Activated CD4-positive, alpha-beta T cell treated with anti-CD3 and anti-CD28 coated beads for 36 hours (primary cell): ENCODE measurements around the gene RBMS3. TPM values are rescaled to one million over a fixed set of nuclear protein-coding genes. Genes with fewer than 3 reads are reported as not detected.

Source experiments
- ATAC-seq: fragments of 200-7000 bp; cut with Tn5 transposase; one replicate; pipeline ENCODE4 v1.10.0; 2021; ENCODE audit warnings: mild to moderate bottlenecking, moderate library complexity
- CTCF ChIA-PET: fragments of 350-600 bp; sonication (Branson Sonifier 250); formaldehyde crosslinking; loops from one replicate; lab custom pipeline; 2021; ENCODE audit warnings: antibody characterized with exemption; lab: Charles Lee
- POLR2A ChIA-PET: fragments of 350-600 bp; sonication (Branson Sonifier 250); formaldehyde crosslinking; loops from one replicate; lab custom pipeline; 2021; ENCODE audit warnings: antibody characterized with exemption, inconsistent platforms; lab: Charles Lee
- DNase-seq: peaks from one replicate; pipeline ENCODE4 v3.0.0-alpha.2; 2020
- H3K27ac Mint-ChIP-seq: one replicate; pipeline ENCODE4 v1.8.0; 2021; ENCODE audit warnings: mixed read lengths
- H3K27me3 Mint-ChIP-seq: one replicate; pipeline ENCODE4 v1.8.0; 2021; ENCODE audit warnings: mixed read lengths
- H3K36me3 Mint-ChIP-seq: one replicate; pipeline ENCODE4 v1.8.0; 2021; ENCODE audit warnings: low read depth, mixed read lengths
- H3K4me1 Mint-ChIP-seq: one replicate; pipeline ENCODE4 v1.8.0; 2021; ENCODE audit warnings: mixed read lengths
- H3K4me3 Mint-ChIP-seq: one replicate; pipeline ENCODE4 v1.8.0; 2021; ENCODE audit warnings: mild to moderate bottlenecking, moderate library complexity, mixed read lengths
- H3K9me3 Mint-ChIP-seq: one replicate; pipeline ENCODE4 v1.8.0; 2021; ENCODE audit warnings: low read depth, mixed read lengths
- intact Hi-C, 2 experiments: fragments of 100-400 bp; cut with DNase I in 1 of 2; cut with micrococcal nuclease in 1 of 2; formaldehyde crosslinking; loops; one replicate each; pipeline versions ENCODE4 v1.14.2 to v1.15.1; 2022 to 2024; cut with DNase I, micrococcal nuclease
- total RNA-seq, 2 experiments: library from RNA; stranded (reverse); gene quantifications; one replicate each; pipeline ENCODE4 v1.2.3, GENCODE V29; 2021

RBMS3 gene
- total RNA-seq, 2 experiments from 2014 or later, result 1.5 to 2.0 TPM

DNA sequence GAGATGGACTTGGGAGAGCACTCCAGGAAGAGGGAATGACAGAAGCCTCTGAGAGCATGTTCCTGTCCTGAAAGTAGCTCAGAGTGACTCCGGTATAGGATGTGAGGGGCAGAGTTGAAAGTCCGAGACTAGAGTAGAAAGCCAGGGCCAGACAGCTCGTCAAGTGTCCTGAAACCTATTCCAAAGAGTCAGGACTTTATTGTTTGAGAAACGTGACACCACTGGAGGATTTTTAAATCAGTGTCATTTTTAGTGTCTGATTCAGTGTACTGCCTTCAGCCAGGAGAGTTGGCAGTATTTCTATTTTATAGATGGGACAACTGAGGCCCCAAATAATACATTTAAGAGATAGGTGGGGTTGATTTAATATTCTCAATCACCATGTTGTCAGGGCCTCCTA lies 1.6 kb upstream of the RBMS3 start:
- no peak for ATAC-seq
- intact Hi-C loops, result no loop called here
- ChIA-PET POLR2A (no interaction called here), CTCF (interaction anchor here (1.1 kb wide), 1 partner anchor 26 kb away, joined by 3 read pairs; no protein-coding TSS in a partner anchor)
- Mint-ChIP-seq H3K36me3 (no peaks in the 10 kb centered on the region), H3K27ac (no peak overlapping the region), H3K4me3 (no peak overlapping the region), H3K4me1 (peaks cover 31% of the 10 kb centered on the region), H3K27me3 (peaks cover 10% of the 10 kb centered on the region), H3K9me3 (no peaks in the 10 kb centered on the region)
- no peak for DNase-seq

DNA sequence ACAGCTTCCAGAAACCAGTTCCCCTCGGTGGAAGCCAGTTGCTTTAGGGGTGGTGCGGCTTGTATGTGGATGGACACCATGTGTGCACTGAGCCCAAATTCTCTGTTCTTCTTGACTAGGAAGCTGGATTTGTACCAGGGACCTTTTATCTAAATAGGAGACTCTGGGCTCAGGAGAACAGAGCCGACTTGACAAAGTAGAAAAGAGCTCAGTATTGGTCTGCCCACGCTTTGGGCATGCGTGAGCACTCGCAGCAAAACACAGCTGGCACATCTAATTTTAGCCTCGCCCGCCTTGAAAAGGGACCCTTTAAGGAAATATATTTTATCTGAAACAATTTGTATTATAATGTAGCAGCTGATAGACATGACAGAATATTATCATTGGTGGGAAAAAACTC lies 1.1 kb upstream of the RBMS3 start:
- no peak overlapping the region for H3K27ac Mint-ChIP-seq
- no peak for ATAC-seq
- H3K4me3 Mint-ChIP-seq, result no peak overlapping the region
- peaks cover 10% of the 10 kb centered on the region for H3K27me3 Mint-ChIP-seq
- peaks cover 31% of the 10 kb centered on the region for H3K4me1 Mint-ChIP-seq
- no peaks in the 10 kb centered on the region for H3K9me3 Mint-ChIP-seq
- ChIA-PET POLR2A (no interaction called here), CTCF (interaction anchor here (0.5 to 1.1 kb wide), 2 partner anchors 25 to 1173 kb away, joined by 3 read pairs; no protein-coding TSS in a partner anchor)
- intact Hi-C loops, result loop anchor here in 1 of 2 experiments (2.0 to 5.0 kb wide), 3 partner anchors 95 to 439 kb away; no protein-coding TSS in a partner anchor
- no peak for DNase-seq
- no peaks in the 10 kb centered on the region for H3K36me3 Mint-ChIP-seq

GRCh38 chr3:29281094-29281343 lies 148 bp downstream of the RBMS3 start:
- intact Hi-C loops, result loop anchor here in 1 of 2 experiments (2.0 to 5.0 kb wide), 3 partner anchors 96 to 440 kb away; no protein-coding TSS in a partner anchor
- DNase-seq, result no peak
- Mint-ChIP-seq H3K9me3 (no peaks in the 10 kb centered on the region), H3K4me1 (peaks cover 37% of the 10 kb centered on the region), H3K4me3 (peak overlapping the region; percentile 70), H3K36me3 (no peaks in the 10 kb centered on the region), H3K27ac (peak overlapping the region; percentile 73), H3K27me3 (peaks cover 16% of the 10 kb centered on the region)
- ATAC-seq, result no peak
- ChIA-PET CTCF (interaction anchor here (0.6 kb wide), 1 partner anchor 232 kb away, joined by 3 read pairs; no protein-coding TSS in a partner anchor), POLR2A (no interaction called here)

DNA sequence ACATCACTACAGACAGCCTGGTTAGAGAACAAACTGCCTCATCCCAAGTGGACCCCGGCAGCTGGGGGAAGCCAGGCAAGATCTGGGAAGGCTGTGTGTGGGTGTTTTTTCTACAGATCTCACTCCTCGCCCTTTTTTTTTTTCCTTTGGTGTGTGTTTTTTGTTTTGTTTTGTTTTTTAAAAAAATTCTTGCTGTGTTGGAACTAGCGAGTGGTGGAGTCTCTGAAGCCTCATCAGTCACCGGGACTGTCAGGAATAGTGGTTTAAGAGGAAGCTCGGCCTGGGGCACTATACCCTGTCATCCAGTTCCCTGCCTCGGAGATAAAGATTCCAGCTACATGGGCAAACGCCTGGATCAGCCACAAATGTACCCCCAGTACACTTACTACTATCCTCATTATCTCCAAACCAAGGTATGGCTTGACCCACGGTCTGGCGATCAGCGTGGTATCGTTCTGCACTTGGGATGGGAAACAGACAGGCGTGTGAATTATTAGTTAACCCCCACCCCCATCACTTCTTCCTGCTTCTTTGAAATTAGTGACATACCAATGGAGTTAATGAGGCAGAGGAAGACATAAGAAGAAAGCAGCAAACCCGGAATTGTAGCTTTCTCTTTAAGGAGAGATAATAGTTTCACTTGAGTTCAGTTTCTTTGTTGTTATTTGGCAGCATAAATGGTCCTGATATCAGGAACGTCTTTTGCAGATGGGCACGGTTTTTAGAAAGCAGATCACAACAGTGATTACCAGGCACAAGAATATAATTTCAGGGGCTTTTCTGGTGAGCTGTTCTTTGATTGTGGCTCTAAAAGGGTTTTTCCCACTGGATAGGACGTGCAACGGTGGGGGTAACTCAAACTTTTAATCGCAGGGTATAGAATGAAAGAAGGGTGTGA lies 722 bp downstream of the RBMS3 start:
- ATAC-seq, result peak; percentile 71
- intact Hi-C loops, result loop anchor here in 1 of 2 experiments (2.0 to 5.0 kb wide), 3 partner anchors 97 to 441 kb away; no protein-coding TSS in a partner anchor
- Mint-ChIP-seq H3K4me1 (peaks cover 37% of the 10 kb centered on the region), H3K9me3 (no peaks in the 10 kb centered on the region), H3K4me3 (peak overlapping the region; percentile 70), H3K27ac (peak overlapping the region; percentile 73), H3K27me3 (peaks cover 18% of the 10 kb centered on the region), H3K36me3 (no peaks in the 10 kb centered on the region)
- CTCF ChIA-PET, result interaction anchor here (0.6 kb wide), 1 partner anchor 231 kb away, joined by 3 read pairs; no protein-coding TSS in a partner anchor
- DNase-seq, result peak; percentile 20
- POLR2A ChIA-PET, result no interaction called here

DNA sequence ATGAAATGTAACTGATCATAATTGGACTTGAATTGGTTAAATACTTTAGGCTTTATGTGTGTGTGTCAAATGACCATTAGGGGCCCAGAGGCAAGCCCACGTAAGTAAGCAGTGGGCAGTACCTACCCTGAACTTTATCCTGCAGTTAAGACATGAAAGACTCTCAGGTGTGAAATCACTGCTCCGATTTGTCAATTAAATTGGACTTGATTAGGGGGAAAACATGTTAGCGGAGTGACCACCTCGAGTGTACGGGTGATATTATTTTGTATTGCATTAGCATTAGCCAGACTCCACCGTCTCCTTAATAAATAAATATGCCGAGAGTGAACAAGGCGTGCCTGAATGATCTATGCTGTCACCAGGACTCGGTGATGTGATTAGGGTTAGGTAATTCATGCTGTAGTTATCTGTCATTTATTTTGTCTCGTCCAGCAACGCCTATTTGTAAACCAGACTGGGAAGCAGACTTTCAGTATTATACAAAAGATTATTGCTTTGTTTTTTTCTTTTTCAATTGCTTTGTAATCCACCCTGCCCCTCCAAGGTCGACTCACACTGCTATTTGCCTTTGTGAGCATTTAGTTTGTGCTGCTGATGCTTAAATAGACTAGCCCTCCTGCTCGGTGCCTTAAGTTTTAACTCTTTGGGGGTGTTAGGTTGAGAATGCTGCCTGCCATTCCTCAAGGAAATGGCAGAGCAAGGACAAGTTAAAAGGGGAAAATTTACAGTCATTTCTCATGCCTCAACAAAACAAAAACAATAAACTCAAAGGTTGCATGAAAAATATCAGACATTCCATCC lies 1.8 kb downstream of the RBMS3 start:
- ChIA-PET POLR2A (no interaction called here), CTCF (no interaction called here)
- Mint-ChIP-seq H3K36me3 (no peaks in the 10 kb centered on the region), H3K9me3 (no peaks in the 10 kb centered on the region), H3K4me3 (peak overlapping the region; percentile 70), H3K4me1 (peaks cover 37% of the 10 kb centered on the region), H3K27me3 (peaks cover 18% of the 10 kb centered on the region), H3K27ac (peak overlapping the region; percentile 63)
- DNase-seq (no peak), ATAC-seq (no peak)
- intact Hi-C loops, result loop anchor here in 1 of 2 experiments (5.0 kb wide), 1 partner anchor 345 kb away; no protein-coding TSS in a partner anchor

GRCh38 chr3:29283231-29284119 lies 2.6 kb downstream of the RBMS3 start:
- Mint-ChIP-seq H3K9me3 (no peaks in the 10 kb centered on the region), H3K27me3 (peaks cover 18% of the 10 kb centered on the region), H3K36me3 (no peaks in the 10 kb centered on the region), H3K4me1 (peaks cover 37% of the 10 kb centered on the region), H3K27ac (peak overlapping the region; percentile 63), H3K4me3 (peak overlapping the region; percentile 70)
- no peak for DNase-seq
- ChIA-PET CTCF (no interaction called here), POLR2A (interaction anchor here (0.7 kb wide), 1 partner anchor 353 kb away, joined by 3 read pairs; no protein-coding TSS in a partner anchor)
- intact Hi-C loops, result loop anchor here in 1 of 2 experiments (5.0 kb wide), 1 partner anchor 346 kb away; no protein-coding TSS in a partner anchor
- ATAC-seq, result peak; percentile 53

DNA sequence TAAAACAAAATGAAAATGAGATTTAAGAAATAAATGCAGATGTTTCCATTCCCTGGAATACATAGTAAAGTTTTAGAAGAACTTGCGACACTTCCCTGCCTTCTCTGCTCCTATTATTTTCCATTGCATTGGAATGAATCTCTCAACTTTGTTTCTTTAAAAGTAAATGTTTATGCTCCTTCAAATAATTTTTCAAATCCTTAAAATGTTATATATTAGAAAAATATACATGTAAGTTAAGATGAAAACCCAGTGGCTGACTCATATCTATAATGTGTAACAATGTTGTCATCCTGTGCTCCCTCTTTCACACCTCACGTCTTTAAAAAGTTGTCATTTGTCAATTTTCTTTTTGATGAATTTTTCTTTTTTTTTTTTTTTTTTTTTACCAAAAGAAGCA lies 3.6 kb downstream of the RBMS3 start:
- no peak overlapping the region for H3K27ac Mint-ChIP-seq
- intact Hi-C loops, result loop anchor here in 1 of 2 experiments (5.0 kb wide), 1 partner anchor 347 kb away; no protein-coding TSS in a partner anchor
- H3K27me3 Mint-ChIP-seq, result peaks cover 18% of the 10 kb centered on the region
- H3K4me3 Mint-ChIP-seq, result no peak overlapping the region
- H3K36me3 Mint-ChIP-seq, result no peaks in the 10 kb centered on the region
- no peak for DNase-seq
- ChIA-PET POLR2A (interaction anchor here (0.7 kb wide), 1 partner anchor 354 kb away, joined by 3 read pairs; no protein-coding TSS in a partner anchor), CTCF (no interaction called here)
- peaks cover 37% of the 10 kb centered on the region for H3K4me1 Mint-ChIP-seq
- ATAC-seq, result no peak
- H3K9me3 Mint-ChIP-seq, result no peaks in the 10 kb centered on the region

GRCh38 chr3:29285471-29286071 lies 4.7 kb downstream of the RBMS3 start:
- H3K27ac Mint-ChIP-seq, result peak overlapping the region; percentile 15
- DNase-seq, result no peak
- ChIA-PET POLR2A (no interaction called here), CTCF (no interaction called here)
- intact Hi-C loops, result no loop called here
- no peaks in the 10 kb centered on the region for H3K9me3 Mint-ChIP-seq
- ATAC-seq, result no peak
- peaks cover 17% of the 10 kb centered on the region for H3K27me3 Mint-ChIP-seq
- H3K36me3 Mint-ChIP-seq, result no peaks in the 10 kb centered on the region
- no peak overlapping the region for H3K4me3 Mint-ChIP-seq
- H3K4me1 Mint-ChIP-seq, result peaks cover 35% of the 10 kb centered on the region

DNA sequence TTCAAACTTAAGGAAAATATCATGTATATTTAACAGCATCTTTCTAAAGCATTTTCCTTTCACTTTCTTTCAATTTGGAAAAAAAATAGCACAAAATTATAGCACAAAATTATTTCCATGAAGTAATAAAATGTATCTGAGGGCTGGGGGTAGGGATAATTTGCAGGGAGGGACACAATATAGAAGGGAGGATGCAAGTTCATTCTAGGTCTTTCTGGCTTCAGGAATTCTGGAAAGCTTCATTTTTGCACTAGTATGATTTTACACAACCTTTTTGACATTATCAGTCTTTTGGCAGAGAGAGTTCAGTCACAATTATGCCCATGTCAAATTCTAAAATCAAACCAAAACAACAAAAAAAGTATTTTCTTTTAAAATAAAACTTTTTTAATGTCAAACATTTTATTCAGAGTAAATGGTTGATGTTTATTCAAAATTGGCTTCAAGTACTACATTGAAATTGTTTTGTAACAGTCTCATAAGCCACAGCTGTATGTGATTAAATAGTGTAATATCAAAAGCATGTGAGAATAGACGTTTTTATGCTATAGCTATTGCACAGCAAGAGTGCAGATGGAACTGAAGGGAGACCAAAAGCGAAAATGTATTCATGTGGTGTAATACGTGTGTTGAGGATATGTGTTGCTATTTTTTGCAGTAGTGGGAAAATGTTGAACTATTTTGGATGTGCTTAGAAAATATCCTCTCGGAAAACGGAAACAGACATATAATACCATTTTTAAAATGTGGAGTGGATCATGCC lies 5.8 kb downstream of the RBMS3 start:
- Mint-ChIP-seq H3K4me1 (peaks cover 28% of the 10 kb centered on the region), H3K36me3 (no peaks in the 10 kb centered on the region), H3K4me3 (no peak overlapping the region), H3K27ac (no peak overlapping the region), H3K9me3 (no peaks in the 10 kb centered on the region), H3K27me3 (peaks cover 16% of the 10 kb centered on the region)
- POLR2A ChIA-PET, result interaction anchor here (0.5 kb wide), 1 partner anchor 578 kb away, joined by 3 read pairs; no protein-coding TSS in a partner anchor
- CTCF ChIA-PET, result no interaction called here
- DNase-seq, result no peak
- ATAC-seq, result no peak
- intact Hi-C loops, result no loop called here

DNA sequence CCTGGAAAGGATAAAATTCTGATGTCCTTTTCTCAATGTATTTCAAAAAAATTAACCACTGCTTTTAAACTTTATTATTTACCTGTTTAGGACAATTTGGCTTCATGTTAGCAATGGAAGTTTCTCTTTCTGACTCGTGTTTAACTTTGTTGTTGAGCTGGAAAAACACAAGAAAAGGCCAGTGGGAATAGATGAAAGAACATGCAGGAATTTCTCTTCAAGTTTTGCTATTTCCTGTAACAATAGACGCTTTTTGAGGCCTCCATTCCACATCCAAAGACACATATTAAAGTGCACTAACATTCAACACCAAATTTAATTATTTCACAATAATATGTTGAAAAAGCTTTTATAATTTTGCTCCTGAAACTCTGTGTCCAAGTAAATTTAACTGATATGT lies 9.7 kb downstream of the RBMS3 start:
- ChIA-PET CTCF (no interaction called here), POLR2A (no interaction called here)
- Mint-ChIP-seq H3K36me3 (no peaks in the 10 kb centered on the region), H3K9me3 (no peaks in the 10 kb centered on the region), H3K4me3 (no peak overlapping the region), H3K27me3 (peaks cover 4% of the 10 kb centered on the region), H3K4me1 (peaks cover 2% of the 10 kb centered on the region), H3K27ac (no peak overlapping the region)
- no peak for ATAC-seq
- intact Hi-C loops, result no loop called here
- DNase-seq, result no peak
